GM21786 (cell line): ENCODE results near the gene AP3B1.

Experiments used
- ATAC-seq: cut with Tn5 transposase; IDR thresholded peaks from one replicate; pipeline ENCODE4 v1.9.1; 2021; ENCODE audit not compliant: unreplicated experiment

AP3B1 gene

DNA sequence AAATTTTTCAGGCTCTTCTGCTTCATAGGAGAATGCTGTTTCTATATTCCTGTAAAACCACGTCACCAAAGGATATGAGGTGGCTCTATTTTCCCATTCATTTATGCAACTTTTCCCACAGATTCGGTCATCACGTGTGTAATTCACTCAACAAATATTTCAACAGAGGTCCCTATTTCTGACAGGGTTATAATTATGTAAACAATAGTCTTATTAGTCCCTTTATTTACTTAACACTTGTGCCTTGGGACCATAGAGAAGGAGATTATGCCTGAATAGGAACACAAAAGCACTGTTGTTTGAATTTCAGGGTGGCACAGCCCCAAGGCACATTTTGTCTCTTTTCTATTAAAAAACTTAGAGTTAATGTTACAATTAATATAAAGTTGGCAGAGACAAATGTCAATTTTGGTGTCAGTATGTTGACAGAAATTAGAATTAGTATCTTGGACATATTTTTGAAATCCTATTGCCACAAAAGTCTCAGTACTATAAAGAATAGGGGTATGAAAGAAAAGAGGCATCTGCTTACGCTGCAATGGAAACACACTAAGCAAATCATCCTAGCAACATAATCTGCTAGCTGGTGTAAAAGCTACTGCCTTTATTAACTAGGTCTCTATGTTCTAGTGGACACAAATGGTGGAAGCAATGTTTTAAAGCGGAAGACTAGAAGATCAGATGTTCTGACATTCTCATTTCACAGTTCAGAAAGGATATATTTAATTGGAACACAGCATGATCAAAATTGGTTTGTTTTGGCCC lies 289.3 kb downstream of the AP3B1 start:
- no peak for ATAC-seq

DNA sequence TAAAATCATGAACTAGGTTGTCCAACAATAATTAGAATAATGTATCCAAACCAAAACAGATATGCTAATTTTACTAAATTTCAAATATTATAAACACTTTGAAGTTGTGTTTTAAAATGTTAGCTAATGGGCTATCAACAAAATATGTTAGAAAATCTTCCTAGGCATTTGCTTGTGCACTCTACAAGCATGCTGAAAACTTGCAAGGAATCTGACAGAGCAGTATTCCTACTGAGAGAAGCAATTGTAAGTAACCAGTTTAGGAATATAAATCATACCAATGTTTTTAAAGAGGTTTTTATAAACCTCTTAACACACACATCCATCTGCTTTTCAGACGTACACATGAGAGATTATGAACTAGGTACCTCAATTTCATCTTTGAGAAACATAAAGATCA lies 289.9 kb downstream of the AP3B1 start:
- no peak for ATAC-seq

DNA sequence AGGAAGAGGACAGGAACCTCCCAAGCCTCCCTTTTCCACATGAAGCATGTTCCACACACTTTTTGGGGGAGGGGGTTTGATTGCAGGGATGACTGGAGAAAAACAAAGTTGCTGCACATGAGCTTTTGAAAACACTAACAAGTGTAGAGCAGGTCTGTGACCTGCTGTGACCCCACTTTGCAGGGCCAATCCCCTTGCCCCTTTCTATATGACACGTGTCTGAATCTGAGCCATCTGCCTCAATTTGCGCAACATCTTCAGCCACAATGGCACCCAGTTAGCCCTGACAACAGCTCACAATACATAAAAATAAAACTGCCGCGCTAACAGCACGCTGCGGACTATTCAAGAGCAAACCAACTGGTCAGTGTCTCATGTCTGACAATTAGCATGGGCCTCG lies 290.6 kb downstream of the AP3B1 start:
- no peak for ATAC-seq

DNA sequence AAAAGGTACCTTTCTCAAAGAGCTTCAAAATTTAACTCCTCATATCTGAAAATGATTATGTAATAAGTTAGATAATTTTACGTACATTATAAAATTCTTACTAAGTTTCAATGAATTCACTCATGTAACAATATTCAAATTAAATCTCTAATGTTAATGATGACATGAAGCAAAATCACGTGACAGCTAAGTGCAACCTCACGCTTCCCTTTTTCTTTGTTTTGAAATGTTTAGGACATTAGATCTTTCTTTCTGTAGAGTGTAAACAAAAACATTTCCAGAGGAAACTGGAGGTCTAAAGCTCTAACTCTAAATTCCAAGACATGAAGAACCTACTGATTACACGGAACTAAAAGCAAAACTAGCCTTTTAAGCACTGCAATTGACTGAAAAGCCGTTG lies 291.0 kb downstream of the AP3B1 start:
- ATAC-seq = no peak

DNA sequence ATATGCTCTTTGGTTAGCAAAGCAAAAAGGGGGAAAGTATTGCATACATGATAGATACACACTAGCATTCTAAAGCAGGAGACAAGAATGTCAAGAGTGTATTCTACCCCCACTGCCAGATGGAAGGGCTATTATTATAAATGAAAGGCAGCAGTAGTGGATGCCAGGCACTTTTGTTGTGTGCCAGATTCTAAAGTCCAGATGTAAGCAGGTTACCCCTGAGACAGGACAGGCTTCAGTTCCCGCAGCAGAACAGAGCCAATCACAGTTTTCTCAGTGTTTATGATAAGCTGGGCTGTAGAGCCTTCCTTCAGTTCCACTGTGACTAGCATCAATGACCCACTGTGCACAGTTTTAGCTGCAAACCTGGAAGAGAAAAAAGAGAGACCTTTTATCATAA lies 291.8 kb downstream of the AP3B1 start:
- ATAC-seq = no peak

DNA sequence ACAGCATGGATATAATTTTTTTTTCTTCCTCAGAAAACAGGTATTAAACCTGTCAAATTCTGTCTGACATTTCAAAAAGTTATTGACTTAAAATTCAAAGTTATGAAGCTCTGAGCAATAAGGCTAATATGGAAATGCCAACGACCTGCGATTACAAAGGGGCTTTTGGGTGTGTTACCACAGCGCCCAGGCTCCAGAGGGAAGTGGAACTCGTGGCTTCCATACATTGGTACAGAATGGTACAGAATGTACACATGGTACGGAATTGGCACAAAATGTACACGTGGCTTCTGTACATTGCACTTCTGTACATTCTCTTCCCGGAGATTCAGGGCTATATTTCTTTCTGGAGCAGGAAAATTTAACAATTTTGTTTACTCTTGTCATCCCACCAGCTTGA lies 293.3 kb downstream of the AP3B1 start:
- ATAC-seq = no peak

DNA sequence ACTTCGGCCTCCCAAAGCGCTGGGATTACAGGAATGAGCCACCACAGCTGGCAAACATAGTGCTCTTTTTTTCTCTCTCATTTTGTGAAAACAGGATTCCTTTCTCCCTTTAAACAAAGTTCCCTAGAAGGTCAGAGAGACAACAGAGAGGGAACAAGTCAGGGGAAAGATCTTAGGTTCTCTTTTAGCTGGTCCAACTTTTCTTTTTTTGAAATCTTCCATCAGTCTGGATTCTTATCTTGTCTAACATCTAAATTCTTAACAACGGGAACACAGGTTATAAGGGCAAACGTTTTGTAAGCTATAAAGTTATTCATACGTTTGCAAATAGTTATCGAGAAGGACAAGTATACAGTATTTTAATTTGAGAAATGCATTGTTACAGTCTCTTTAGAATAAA lies 294.3 kb downstream of the AP3B1 start:
- ATAC-seq = no peak

DNA sequence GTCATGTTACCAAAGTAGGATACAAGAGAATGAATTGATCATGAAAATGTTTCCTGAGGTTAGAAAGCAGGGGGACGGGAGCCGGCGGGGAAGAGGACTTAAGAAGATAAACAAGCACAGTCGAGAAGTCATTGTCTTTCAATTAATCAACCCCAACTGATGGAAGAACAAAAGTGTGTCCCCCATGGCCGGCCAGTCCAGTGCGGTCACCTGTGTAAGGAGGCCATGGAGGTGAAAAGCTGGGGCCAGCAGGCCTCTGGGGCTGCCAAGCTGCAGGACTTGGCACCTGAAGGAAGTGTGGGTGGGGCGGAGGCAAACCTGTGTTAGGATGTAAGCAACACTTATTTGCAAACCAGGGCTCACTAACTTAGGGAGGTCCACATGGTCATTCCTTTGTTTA lies 295.1 kb downstream of the AP3B1 start:
- no peak for ATAC-seq

DNA sequence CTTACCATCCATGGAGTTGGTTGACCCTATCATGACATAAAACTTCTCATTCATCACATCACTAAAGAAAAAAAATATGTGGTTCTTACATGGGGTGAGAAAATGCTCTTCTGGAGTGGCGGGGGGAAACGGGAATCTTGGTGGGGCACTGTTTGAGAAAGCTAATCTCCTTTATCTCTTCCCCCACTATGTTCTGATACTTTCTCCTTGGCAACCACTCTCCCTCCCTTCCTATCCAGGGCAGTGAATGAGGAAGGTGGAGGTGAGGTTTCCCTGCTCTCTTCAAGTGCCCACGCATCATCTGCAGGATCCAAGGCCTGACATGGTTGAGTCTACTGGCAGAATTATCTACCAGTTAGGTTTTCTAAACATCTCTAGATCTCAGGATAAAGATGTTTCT lies 297.6 kb downstream of the AP3B1 start:
- no peak for ATAC-seq

DNA sequence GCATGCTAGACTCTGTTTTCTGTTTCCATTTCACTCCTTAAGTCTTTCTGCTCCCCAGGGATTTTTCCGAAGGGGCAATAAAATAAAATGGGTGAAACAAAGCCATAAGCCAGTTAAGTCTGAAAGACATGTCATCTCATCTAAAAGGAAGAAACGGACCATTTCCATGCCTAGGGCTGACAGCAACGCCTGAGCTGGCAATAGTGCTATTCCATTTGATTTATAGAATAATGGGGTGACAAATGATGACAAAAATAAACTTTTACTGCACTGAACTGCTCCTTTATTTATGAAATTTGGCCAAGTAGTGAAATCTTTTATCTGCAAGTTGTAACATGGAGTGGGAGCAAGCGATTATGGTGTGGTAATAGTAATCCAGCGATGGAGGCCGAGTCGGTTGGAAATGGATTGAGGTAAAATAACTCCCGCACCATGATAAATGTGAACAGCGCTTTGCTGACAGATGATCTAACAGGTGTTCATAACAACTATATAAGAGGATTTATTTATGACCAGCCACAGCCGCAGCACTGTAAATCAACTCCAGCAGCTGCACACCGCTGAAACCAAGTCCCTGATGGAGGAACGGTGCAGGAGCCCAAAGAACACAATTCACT lies 298.6 kb downstream of the AP3B1 start:
- ATAC-seq = no peak

DNA sequence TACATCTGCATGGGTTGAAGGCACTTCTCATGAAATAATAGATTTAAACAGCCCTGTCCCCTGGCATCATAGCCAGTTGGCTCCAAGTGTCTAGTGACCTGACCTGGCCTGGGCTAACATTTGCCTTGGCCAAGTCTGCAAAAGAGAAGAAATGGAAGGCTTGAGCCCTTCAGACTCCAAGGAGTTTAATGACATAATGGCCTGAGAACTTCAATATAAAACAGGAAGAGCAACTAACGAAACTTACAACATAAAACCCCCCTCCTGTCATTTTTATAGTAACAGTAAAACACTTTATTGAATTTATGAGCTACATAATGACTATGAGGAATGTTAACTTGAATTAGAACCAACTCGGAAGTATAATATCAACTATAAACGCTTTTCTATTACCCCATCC lies 299.6 kb downstream of the AP3B1 start:
- ATAC-seq = no peak

DNA sequence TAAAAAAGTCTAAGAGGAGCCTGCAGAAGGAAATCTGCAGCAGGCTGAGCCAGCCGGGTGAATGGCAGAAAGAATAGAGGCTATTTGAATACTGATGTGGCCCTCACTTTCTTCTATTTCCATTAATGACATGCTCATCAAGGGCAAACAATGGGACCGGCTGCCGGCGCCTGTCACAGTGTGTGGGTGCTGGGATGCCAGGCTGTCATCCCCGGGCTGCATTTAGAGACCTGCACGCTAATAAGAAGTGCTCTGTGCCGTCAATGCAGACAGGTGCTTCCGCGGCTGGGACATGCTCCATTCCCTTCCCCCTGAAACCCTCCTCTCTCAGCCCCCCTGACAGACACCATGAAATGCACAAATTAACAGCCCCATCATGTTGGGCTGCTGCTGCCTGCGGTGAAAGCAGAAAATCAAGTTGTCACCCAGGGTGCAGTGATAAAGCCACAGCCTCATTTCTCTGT lies 300.6 kb downstream of the AP3B1 start:
- ATAC-seq = no peak

DNA sequence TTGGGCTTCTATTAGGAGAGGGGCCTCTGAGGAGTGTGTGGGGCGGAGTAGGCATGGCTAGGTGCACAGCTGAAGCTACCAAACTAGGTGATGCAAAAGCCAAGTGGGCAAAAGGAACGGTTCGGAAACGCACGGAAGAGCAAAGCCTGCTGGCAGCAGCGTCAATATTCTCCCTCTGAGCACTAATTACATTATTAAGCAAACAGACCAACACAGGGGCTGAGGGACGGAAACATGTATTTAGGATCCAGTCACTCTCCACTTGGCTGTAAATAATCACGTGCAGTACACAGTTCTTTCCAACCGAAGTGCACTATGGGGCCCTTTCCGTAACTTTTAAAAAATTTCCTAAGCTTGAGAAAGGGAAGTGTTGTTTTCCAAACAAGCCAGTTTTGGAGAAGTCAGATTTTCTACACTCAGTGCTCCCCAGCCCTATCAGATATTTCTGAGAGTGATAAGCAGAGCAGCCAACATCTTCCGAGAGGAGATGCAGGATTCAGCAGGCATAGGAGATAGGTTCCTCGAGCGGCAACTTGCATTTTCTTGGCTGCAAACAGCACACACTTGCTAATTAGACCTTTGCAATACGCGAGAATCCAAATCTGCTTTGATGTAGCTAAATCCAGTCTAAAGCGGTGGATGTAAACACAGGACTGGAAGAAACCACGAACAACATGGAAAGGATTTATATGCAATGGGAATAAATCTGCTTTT lies 301.2 kb downstream of the AP3B1 start:
- ATAC-seq = no peak

DNA sequence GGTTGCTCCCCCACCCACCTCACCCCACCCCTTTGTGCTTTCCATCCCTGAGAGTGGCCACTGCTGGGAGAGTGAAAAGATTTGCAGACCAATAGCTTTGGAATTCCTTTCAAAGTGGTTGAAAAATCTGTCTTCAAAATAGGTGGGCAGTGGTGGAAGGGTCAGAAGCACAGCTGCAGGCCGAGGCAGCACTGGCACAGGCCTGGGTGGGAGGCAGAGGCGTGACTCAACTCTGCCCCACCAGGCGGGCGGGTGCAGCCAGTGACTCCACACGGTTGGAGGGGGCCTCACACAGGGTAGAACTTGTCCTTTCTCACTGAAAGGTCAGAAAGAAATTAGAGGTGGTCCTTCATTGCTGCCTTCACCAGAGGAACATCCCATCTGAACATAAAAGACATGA lies 303.4 kb downstream of the AP3B1 start:
- ATAC-seq = no peak

DNA sequence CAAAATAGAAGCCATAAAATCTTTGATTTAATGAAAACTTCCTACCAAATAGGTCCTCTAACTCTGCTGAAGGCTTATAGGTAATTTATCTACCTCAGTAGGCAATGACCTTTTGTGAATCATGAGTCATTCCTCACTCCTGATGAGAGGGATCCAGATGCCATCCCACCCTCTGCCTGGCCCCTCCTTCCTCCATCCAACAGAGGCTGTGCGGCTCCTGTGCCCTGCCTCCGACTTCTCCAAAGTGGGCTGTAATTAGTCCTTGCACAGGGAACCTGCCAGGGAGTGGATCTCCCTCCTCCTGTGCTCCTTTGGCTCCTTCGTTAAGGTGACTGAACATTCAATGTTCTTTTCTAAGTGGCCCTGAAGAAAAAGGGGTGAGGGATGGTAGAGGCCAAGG lies 304.5 kb downstream of the AP3B1 start:
- ATAC-seq = no peak

DNA sequence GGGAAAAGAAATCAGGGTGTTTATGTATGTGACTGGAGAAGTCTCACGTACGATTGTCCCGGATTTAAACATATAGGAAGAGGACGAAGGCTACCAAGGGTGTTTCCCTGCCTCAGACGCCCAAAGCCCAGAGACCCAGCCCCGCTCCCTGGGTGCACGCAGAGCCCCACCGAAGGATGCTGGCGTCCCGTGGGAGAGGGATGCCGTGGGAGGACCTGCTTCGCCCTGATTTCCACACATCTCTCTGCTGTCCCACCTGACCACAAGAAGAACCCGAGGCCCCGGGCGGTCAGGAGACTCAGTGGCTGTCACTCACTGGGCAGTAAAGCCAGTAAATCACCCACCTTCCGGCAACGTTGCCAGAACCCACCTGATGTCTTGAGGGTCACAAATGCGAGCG lies 306.5 kb downstream of the AP3B1 start:
- ATAC-seq = no peak

DNA sequence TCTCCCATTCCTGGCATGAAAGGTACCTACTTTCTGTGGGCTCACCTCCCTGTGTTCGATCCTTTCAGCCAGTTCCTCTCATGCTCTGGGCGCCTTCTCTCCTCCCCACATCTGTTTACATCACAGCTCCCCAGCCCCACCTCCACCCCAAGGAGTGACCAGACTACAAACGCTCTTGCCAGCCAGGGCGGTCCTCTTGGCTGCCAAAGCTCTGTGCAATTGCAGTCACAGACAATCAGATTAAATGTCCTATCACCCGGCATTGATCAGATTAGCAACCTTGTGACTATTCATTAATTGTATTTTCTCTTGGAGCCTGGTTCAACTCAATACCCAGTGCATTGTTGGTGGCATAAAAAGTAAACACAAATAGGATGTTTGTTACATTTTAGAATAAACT lies 307.2 kb downstream of the AP3B1 start:
- no peak for ATAC-seq

DNA sequence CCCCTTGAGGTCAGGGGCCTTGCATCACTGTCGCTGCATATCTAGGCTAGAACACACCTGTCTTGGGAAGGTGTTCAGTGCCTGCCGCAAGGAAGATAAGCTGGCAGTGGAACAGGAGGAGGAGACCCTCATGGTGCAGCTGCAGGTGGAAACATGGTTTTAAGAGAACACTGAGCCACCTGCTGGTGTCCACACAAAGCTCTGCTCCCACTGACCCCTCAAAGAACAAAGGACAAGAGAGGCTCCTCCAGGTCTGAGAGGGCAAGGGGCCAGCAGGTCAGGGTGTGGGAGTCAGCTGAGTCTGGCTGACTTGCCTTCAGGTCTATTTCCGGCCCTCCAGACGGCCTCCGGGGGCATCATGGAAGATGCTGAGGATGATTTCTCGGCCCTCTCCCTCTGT lies 308.2 kb downstream of the AP3B1 start:
- no peak for ATAC-seq

DNA sequence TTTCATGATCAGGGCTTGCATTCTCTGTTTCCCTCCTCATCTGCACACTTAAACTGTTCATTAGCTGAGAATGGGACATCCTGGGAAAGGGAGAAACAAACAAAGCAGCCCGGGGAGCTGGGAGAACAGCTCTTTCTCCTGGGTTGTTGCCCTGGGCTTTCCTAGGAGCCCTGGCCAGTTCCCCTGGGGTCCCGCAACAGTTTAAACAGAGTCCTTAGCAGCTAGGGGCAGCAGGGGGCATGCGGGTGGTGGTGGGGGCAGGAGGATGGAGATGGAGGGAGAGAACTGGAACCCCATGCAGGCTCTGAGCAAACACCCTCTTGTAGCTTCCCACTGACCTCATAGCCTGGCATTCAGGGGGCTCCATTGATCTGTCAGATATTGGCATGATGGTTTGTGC lies 309.3 kb downstream of the AP3B1 start:
- no peak for ATAC-seq

DNA sequence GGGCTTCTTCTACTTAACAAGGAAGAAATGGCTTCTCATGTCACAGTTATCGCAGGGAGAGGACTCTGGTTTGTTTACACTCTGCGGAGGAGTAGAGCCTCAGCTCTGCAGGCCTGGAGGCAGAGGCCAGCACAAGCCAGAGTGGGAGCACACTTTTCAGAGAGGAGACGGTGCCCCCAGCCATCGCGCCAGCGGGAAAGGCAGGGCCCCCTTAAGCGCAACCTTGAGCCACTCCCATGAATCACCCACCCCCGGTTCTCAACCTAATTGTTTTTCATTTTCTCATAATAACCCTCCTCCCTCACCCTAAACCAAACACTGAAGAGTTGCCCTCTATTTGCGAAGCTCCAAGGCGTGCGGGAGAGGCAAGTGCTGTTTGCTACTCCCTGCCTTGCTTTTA lies 309.9 kb downstream of the AP3B1 start:
- no peak for ATAC-seq

DNA sequence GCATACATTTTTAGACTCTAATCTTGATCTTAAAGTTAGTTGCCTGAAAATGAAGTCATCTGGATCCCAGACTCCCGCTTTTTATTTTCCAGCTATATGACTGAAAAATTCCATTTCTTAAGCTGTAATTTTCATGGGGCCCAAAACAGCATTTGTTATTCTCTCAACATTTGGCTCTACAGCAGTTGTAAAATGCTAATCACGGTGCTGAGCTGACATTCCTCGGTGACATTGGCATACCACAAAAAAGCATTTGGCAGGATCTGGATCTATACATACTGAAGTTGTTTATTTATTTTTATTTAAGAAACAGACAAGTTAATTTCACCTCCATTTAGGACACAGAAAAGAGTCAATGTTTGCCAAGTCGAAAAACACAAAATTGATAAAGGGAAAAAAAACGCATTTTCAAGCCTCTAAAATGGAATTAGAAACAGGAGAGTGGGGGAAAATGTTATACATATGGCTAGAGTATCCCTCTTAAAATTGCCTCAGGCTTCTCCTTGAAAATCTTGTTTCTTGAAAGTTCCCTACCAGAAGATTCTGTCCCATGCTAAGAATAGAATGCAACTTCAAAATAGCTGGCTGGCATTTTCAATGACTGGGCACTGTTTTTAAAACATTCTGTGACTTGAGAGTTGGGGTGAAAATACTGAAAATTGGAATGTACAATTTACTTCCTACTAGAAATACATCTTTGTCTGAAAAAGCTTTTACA lies 310.9 kb downstream of the AP3B1 start:
- ATAC-seq = no peak

DNA sequence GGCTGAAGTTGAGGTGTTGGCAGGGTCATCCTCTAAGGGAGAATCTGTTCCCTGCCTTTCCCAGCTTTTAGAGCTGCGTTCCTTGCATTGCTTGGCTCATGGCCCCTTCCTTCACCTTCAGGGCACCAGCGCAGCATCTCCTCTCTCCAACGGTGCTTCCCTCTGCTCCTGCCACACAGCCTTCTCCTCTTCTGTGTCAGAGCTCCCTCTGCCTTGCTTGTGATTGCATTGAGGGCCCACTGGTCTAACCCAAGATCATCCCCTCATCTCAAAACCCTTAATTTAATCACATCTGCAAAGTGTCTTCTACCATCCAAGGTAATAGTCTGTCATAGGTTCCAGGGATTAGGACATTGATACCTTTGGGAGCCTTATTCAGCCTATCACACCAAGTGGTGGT lies 312.7 kb downstream of the AP3B1 start:
- ATAC-seq = no peak
